ENCODE results near the gene PLA2G4A. TPM values are rescaled to one million over a fixed set of nuclear protein-coding genes. Genes with fewer than 3 reads are reported as not detected.

PLA2G4A gene
- total and polyA plus RNA-seq, 2 donors (not counting 1 experiment from before 2014, with no cell fraction given): 0.15 TPM; not detected in 1

DNA sequence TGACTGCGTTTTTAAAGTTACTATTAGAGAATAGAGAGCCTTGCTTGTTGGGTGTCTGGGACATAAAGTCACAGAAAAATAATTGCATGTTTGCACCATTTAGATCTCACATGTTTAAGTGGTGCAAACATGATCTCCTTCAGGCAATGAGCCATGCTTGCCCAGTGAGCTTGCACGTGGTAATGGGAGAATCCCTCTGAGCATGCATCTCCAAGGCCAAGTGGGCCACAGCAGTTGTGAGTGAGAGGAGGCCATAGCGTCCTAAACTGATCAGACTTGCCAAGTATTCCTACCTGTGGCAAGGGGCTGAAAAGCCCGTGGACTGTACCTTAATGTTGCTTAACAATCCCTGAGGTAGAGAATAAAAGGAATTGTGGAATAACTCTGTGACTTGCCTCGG, 158.3 kb downstream of the PLA2G4A start:
- H3K4me2 ChIP-seq (replicated peaks; ENCODE audit: low read depth, low read length, poor library complexity, severe bottlenecking): no peak overlapping the region
- H3K27ac Mint-ChIP-seq: no peak overlapping the region
- H3K4me3 ChIP-seq (ENCODE audit: control extremely low read depth in 1 of 5, extremely low read depth in 1 of 5, insufficient read depth in 1 of 5, low read depth in 2 of 5, low read length in 4 of 5): no peak overlapping the region
- TF ChIP-seq CTCF (IDR thresholded peaks at IDR 0.05) (no peak), EZH2 (IDR thresholded peaks at IDR 0.05; ENCODE audit: borderline replicate concordance, insufficient read depth, low read depth, low read length, poor library complexity, severe bottlenecking) (no peak)
- H3K9me3 ChIP-seq (ENCODE audit: control extremely low read depth in 1 of 3, control insufficient read depth in 2 of 3, insufficient read depth in 1 of 3, low read length in 2 of 3): no peaks in the 10 kb centered on the region
- no peaks in the 10 kb centered on the region for H3K9me3 Mint-ChIP-seq (ENCODE audit: insufficient read depth)
- no peaks in the 10 kb centered on the region for H3K27me3 Mint-ChIP-seq
- H3K79me2 ChIP-seq (ENCODE audit: control insufficient read depth, insufficient read depth, low read length): no peaks in the 10 kb centered on the region
- intact Hi-C loops (cut with micrococcal nuclease): loop anchor here (5.0 kb wide), 1 partner anchor 1175 kb away; no protein-coding TSS in a partner anchor
- 75% methylated on average over 4 of the region's 5 CpGs for WGBS (ENCODE audit: insufficient coverage)
- POLR2A ChIA-PET: no interaction called here
- H3K4me1 Mint-ChIP-seq: no peaks in the 10 kb centered on the region
- H3K27ac ChIP-seq (ENCODE audit: low read length in 2 of 2): no peak overlapping the region
- H3K27me3 ChIP-seq (replicated peaks in 1 of 4; ENCODE audit: control extremely low read depth in 1 of 4, control insufficient read depth in 3 of 4, insufficient read depth in 4 of 4, low read length in 3 of 4): no peaks in the 10 kb centered on the region
- no peak overlapping the region for H2AFZ ChIP-seq (ENCODE audit: insufficient read depth, low read depth, low read length, poor library complexity, severe bottlenecking)
- H3K4me1 ChIP-seq (ENCODE audit: control insufficient read depth in 2 of 2, insufficient read depth in 2 of 2, low read length in 2 of 2): no peaks in the 10 kb centered on the region
- no peak overlapping the region for H3K4me3 Mint-ChIP-seq
- no peak for ATAC-seq (ENCODE audit: low read depth)
- no peaks in the 10 kb centered on the region for H3K36me3 ChIP-seq (replicated peaks in 1 of 2; ENCODE audit: control extremely low read depth in 1 of 2, control insufficient read depth in 1 of 2, extremely low read depth in 1 of 2, insufficient read depth in 2 of 2, low read length in 1 of 2)
- CTCF ChIA-PET: interaction anchor here (1.2 to 1.9 kb wide), 7 partner anchors 10 to 583 kb away, joined by 3 to 15 read pairs (median 6); no protein-coding TSS in a partner anchor
- DNase-seq: no peak
- H4K20me1 ChIP-seq (ENCODE audit: control insufficient read depth, insufficient read depth, low read length, poor library complexity, severe bottlenecking): no peaks in the 10 kb centered on the region
- H3K9ac ChIP-seq (ENCODE audit: low read length): no peak overlapping the region

DNA sequence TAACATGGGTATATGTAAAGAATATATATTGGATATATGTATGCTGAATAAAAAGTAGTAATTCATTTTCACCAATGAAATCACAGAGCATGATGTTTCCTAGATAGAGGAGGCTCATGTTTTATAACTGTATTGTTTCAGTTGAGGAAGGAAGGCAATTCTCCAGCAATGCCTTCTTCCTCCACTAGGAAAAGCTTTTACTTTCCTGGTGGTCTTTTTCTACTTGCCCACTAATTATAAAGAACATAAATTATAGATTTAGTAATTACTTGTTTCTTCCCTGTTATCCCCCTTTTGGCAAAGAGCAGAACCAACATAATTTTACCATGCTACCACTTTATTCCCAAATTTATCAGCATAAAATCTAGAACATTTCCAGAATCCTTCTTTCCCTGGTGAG, 159.0 kb downstream of the PLA2G4A start:
- TF ChIP-seq EZH2 (IDR thresholded peaks at IDR 0.05; ENCODE audit: borderline replicate concordance, insufficient read depth, low read depth, low read length, poor library complexity, severe bottlenecking) (no peak), CTCF (IDR thresholded peaks at IDR 0.05) (no peak)
- ATAC-seq (ENCODE audit: low read depth): no peak
- no peaks in the 10 kb centered on the region for H3K79me2 ChIP-seq (ENCODE audit: control insufficient read depth, insufficient read depth, low read length)
- no peak overlapping the region for H3K4me2 ChIP-seq (replicated peaks; ENCODE audit: low read depth, low read length, poor library complexity, severe bottlenecking)
- Mint-ChIP-seq H3K4me3 (no peak overlapping the region), H3K9me3 (ENCODE audit: insufficient read depth) (no peaks in the 10 kb centered on the region), H3K27me3 (no peaks in the 10 kb centered on the region), H3K4me1 (no peaks in the 10 kb centered on the region), H3K27ac (no peak overlapping the region)
- no peaks in the 10 kb centered on the region for H3K9me3 ChIP-seq (ENCODE audit: control extremely low read depth in 1 of 3, control insufficient read depth in 2 of 3, insufficient read depth in 1 of 3, low read length in 2 of 3)
- H3K36me3 ChIP-seq (replicated peaks in 1 of 2; ENCODE audit: control extremely low read depth in 1 of 2, control insufficient read depth in 1 of 2, extremely low read depth in 1 of 2, insufficient read depth in 2 of 2, low read length in 1 of 2): no peaks in the 10 kb centered on the region
- no peak for DNase-seq
- H3K9ac ChIP-seq (ENCODE audit: low read length): no peak overlapping the region
- H3K27me3 ChIP-seq (replicated peaks in 1 of 4; ENCODE audit: control extremely low read depth in 1 of 4, control insufficient read depth in 3 of 4, insufficient read depth in 4 of 4, low read length in 3 of 4): no peaks in the 10 kb centered on the region
- H3K27ac ChIP-seq (ENCODE audit: low read length in 2 of 2): no peak overlapping the region
- H3K4me3 ChIP-seq (ENCODE audit: control extremely low read depth in 1 of 5, extremely low read depth in 1 of 5, insufficient read depth in 1 of 5, low read depth in 2 of 5, low read length in 4 of 5): no peak overlapping the region
- no peak overlapping the region for H2AFZ ChIP-seq (ENCODE audit: insufficient read depth, low read depth, low read length, poor library complexity, severe bottlenecking)
- POLR2A ChIA-PET: no interaction called here
- CTCF ChIA-PET: interaction anchor here (0.9 to 1.3 kb wide), 2 partner anchors 9 to 583 kb away, joined by 3 read pairs; no protein-coding TSS in a partner anchor
- intact Hi-C loops (cut with micrococcal nuclease): loop anchor here (5.0 kb wide), 1 partner anchor 1175 kb away; no protein-coding TSS in a partner anchor
- no peaks in the 10 kb centered on the region for H4K20me1 ChIP-seq (ENCODE audit: control insufficient read depth, insufficient read depth, low read length, poor library complexity, severe bottlenecking)
- no peaks in the 10 kb centered on the region for H3K4me1 ChIP-seq (ENCODE audit: control insufficient read depth in 2 of 2, insufficient read depth in 2 of 2, low read length in 2 of 2)

Measured in B cell (primary cell).